ENCODE results near the gene FZR1. TPM values are rescaled to one million over a fixed set of nuclear protein-coding genes. Genes with fewer than 3 reads are reported as not detected.
A peak's percentile ranks its signal among the peaks of the same experiment; 100 is the strongest.

Gene FZR1
- total RNA-seq, 1 experiment from 2014 or later: 59.1 TPM

GRCh38 chr19:3474010-3474409 is 32.1 kb upstream of the FZR1 start:
- ChIA-PET CTCF (interaction anchor here (0.6 to 1.1 kb wide), 3 partner anchors 11 to 44 kb away, joined by 3 to 12 read pairs (median 4); no protein-coding TSS in a partner anchor), POLR2A (no interaction called here)
- no peak overlapping the region for H3K4me3 Mint-ChIP-seq (ENCODE audit: unreplicated experiment)
- no peaks in the 10 kb centered on the region for H3K9me3 Mint-ChIP-seq (ENCODE audit: unreplicated experiment)
- peak; percentile 77 to 89 for DNase-seq
- TF ChIP-seq CTCF (IDR thresholded peaks at IDR 0.05; ENCODE audit: insufficient read depth in 1 of 2, low read depth in 1 of 2, low read length in 1 of 2, severe bottlenecking in 1 of 2, unreplicated experiment in 1 of 2): no peak
- Histone ChIP-seq H3K4me1 (peaks cover 32% of the 10 kb centered on the region), H3K4me3 (ENCODE audit: low read depth, low read length) (peak overlapping the region; percentile 4; the same call in 1 of the 2 replicates), H3K9me3 (no peaks in the 10 kb centered on the region), H3K36me3 (ENCODE audit: control insufficient read depth, insufficient read depth, low read length) (no peaks in the 10 kb centered on the region), H3K27me3 (replicated peaks; ENCODE audit: control insufficient read depth, insufficient read depth, low read length) (no peaks in the 10 kb centered on the region)
- H3K27me3 Mint-ChIP-seq (ENCODE audit: insufficient read depth, unreplicated experiment): no peaks in the 10 kb centered on the region
- no peak overlapping the region for H3K27ac Mint-ChIP-seq (ENCODE audit: unreplicated experiment)
- intact Hi-C loops (cut with micrococcal nuclease; ENCODE audit: unreplicated experiment): no loop called here
- no peaks in the 10 kb centered on the region for H3K4me1 Mint-ChIP-seq (ENCODE audit: low read depth, unreplicated experiment)
- BruUV-seq (replicated peaks): no TSS peak
- peaks cover 6% of the 10 kb centered on the region for H3K36me3 Mint-ChIP-seq (ENCODE audit: insufficient read depth, unreplicated experiment)

DNA sequence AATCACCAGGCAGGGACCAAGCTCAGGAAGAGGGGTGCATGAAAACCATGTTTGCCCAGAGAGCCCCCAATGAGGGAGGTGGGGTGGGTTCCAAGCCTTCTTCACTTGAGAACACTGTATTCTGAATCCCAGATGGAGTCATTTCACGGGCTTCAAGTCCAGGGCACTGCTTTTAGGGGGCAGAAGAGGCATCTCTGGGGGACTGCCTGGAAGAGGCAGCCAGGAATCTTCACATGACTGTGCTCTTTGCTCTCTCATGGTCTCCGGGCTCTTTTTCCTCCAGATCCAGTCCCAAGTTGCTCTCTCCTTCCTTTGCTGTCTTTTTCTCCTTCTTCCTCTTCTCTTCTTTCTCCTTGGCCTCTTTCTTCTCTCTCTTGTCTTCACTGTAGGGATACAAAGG is 31.5 kb upstream of the FZR1 start:
- Histone ChIP-seq H3K4me3 (ENCODE audit: low read depth, low read length) (no peak overlapping the region), H3K36me3 (ENCODE audit: control insufficient read depth, insufficient read depth, low read length) (no peaks in the 10 kb centered on the region), H3K9me3 (no peaks in the 10 kb centered on the region), H3K27me3 (replicated peaks; ENCODE audit: control insufficient read depth, insufficient read depth, low read length) (no peaks in the 10 kb centered on the region), H3K4me1 (peaks cover 32% of the 10 kb centered on the region)
- Mint-ChIP-seq H3K36me3 (ENCODE audit: insufficient read depth, unreplicated experiment) (peaks cover 6% of the 10 kb centered on the region), H3K27me3 (ENCODE audit: insufficient read depth, unreplicated experiment) (no peaks in the 10 kb centered on the region), H3K9me3 (ENCODE audit: unreplicated experiment) (no peaks in the 10 kb centered on the region), H3K27ac (ENCODE audit: unreplicated experiment) (no peak overlapping the region), H3K4me1 (ENCODE audit: low read depth, unreplicated experiment) (no peaks in the 10 kb centered on the region), H3K4me3 (ENCODE audit: unreplicated experiment) (no peak overlapping the region)
- intact Hi-C loops (cut with micrococcal nuclease; ENCODE audit: unreplicated experiment): no loop called here
- DNase-seq: no peak
- TF ChIP-seq CTCF (IDR thresholded peaks at IDR 0.05; ENCODE audit: insufficient read depth in 1 of 2, low read depth in 1 of 2, low read length in 1 of 2, severe bottlenecking in 1 of 2, unreplicated experiment in 1 of 2): no peak
- ChIA-PET CTCF (interaction anchor here (1.0 to 1.1 kb wide), 2 partner anchors 11 to 45 kb away, joined by 3 to 12 read pairs; no protein-coding TSS in a partner anchor), POLR2A (no interaction called here)
- no TSS peak for BruUV-seq (replicated peaks)

- Mint-ChIP-seq H3K27me3 (ENCODE audit: insufficient read depth, unreplicated experiment) (no peaks in the 10 kb centered on the region), H3K36me3 (ENCODE audit: insufficient read depth, unreplicated experiment) (peaks cover 6% of the 10 kb centered on the region), H3K4me3 (ENCODE audit: unreplicated experiment) (no peak overlapping the region), H3K27ac (ENCODE audit: unreplicated experiment) (no peak overlapping the region), H3K9me3 (ENCODE audit: unreplicated experiment) (no peaks in the 10 kb centered on the region), H3K4me1 (ENCODE audit: low read depth, unreplicated experiment) (no peaks in the 10 kb centered on the region)
- H3K4me1 ChIP-seq: peaks cover 34% of the 10 kb centered on the region
- no peaks in the 10 kb centered on the region for H3K9me3 ChIP-seq
- intact Hi-C loops (cut with micrococcal nuclease; ENCODE audit: unreplicated experiment): no loop called here
- POLR2A ChIA-PET: no interaction called here
- BruUV-seq (replicated peaks): no TSS peak
- H3K4me3 ChIP-seq (ENCODE audit: low read depth, low read length): no peak overlapping the region
- CTCF ChIA-PET: no interaction called here
- H3K27me3 ChIP-seq (replicated peaks; ENCODE audit: control insufficient read depth, insufficient read depth, low read length): no peaks in the 10 kb centered on the region
- H3K36me3 ChIP-seq (ENCODE audit: control insufficient read depth, insufficient read depth, low read length): no peaks in the 10 kb centered on the region
- no peak for DNase-seq
- no peak for TF ChIP-seq CTCF (IDR thresholded peaks at IDR 0.05; ENCODE audit: insufficient read depth in 1 of 2, low read depth in 1 of 2, low read length in 1 of 2, severe bottlenecking in 1 of 2, unreplicated experiment in 1 of 2)
These were observed 30.7 kb upstream of the FZR1 start for GRCh38 chr19:3475449-3475848.

Data from Caco-2 (cell line).